Duodenal mucosa (tissue), 2 donors: Measurements from ENCODE around the gene PRRX2.

Experiments used
- H3K27ac ChIP-seq: one replicate; pipeline ENCODE4 v1.7.0; 2013; ENCODE audit warnings: low read depth, low read length
- H3K27me3 ChIP-seq, 2 donors: one replicate each; pipeline ENCODE4 v1.7.0; 2013; ENCODE audit warnings: low read length in 2 of 2, control low read depth in 1 of 2; ENCODE audit not compliant: insufficient read depth in 2 of 2, control insufficient read depth in 1 of 2
- H3K36me3 ChIP-seq, 2 donors: one replicate each; pipeline ENCODE4 v1.7.0; 2013; ENCODE audit warnings: low read length in 2 of 2, control low read depth in 1 of 2; ENCODE audit not compliant: insufficient read depth in 2 of 2, control insufficient read depth in 1 of 2
- H3K4me1 ChIP-seq, 2 donors: one replicate each; pipeline ENCODE4 v1.7.0; 2013; ENCODE audit warnings: low read length in 2 of 2, control low read depth in 1 of 2; ENCODE audit not compliant: insufficient read depth in 2 of 2, control insufficient read depth in 1 of 2
- H3K4me3 ChIP-seq, 2 donors: one replicate each; pipeline ENCODE4 v1.7.0; 2013; ENCODE audit warnings: low read length in 2 of 2, low read depth in 1 of 2
- H3K9ac ChIP-seq, 2 donors: one replicate each; pipeline ENCODE4 v1.7.0; 2013; ENCODE audit warnings: low read length in 2 of 2, low read depth in 1 of 2
- H3K9me3 ChIP-seq, 2 donors: one replicate each; pipeline ENCODE4 v1.7.0; 2013; ENCODE audit warnings: low read length in 2 of 2, control low read depth in 1 of 2; ENCODE audit not compliant: control insufficient read depth in 1 of 2

The PRRX2 gene

GRCh38 chr9:129676975-129677374 is 11.5 kb downstream of the PRRX2 start:
- no peaks in the 10 kb centered on the region for H3K4me1 ChIP-seq
- no peaks in the 10 kb centered on the region for H3K27me3 ChIP-seq
- H3K27ac ChIP-seq = no peak overlapping the region
- no peaks in the 10 kb centered on the region for H3K9me3 ChIP-seq
- no peak overlapping the region for H3K9ac ChIP-seq
- no peaks in the 10 kb centered on the region for H3K36me3 ChIP-seq
- H3K4me3 ChIP-seq = no peak overlapping the region

GRCh38 chr9:129677456-129677855 is 12.0 kb downstream of the PRRX2 start:
- Histone ChIP-seq H3K27ac (no peak overlapping the region), H3K9ac (no peak overlapping the region), H3K4me3 (no peak overlapping the region), H3K36me3 (no peaks in the 10 kb centered on the region), H3K27me3 (no peaks in the 10 kb centered on the region), H3K4me1 (no peaks in the 10 kb centered on the region), H3K9me3 (no peaks in the 10 kb centered on the region)

- no peak overlapping the region for H3K9ac ChIP-seq
Measured at GRCh38 chr9:129678844-129679243, 13.4 kb downstream of the PRRX2 start.

GRCh38 chr9:129679537-129679936 is 14.1 kb downstream of the PRRX2 start:
- H3K9ac ChIP-seq = no peak overlapping the region
- no peaks in the 10 kb centered on the region for H3K4me1 ChIP-seq
- no peaks in the 10 kb centered on the region for H3K27me3 ChIP-seq
- no peaks in the 10 kb centered on the region for H3K9me3 ChIP-seq
- no peaks in the 10 kb centered on the region for H3K36me3 ChIP-seq
- H3K27ac ChIP-seq = no peak overlapping the region
- no peak overlapping the region for H3K4me3 ChIP-seq

More at GRCh38 chr9:129678844-129679243, 13.4 kb downstream of the PRRX2 start:
- Histone ChIP-seq H3K4me1 (no peaks in the 10 kb centered on the region), H3K27me3 (no peaks in the 10 kb centered on the region), H3K9me3 (no peaks in the 10 kb centered on the region), H3K36me3 (no peaks in the 10 kb centered on the region), H3K4me3 (no peak overlapping the region), H3K27ac (no peak overlapping the region)

- no peak overlapping the region for H3K27ac ChIP-seq
- H3K27me3 ChIP-seq = no peaks in the 10 kb centered on the region
- no peak overlapping the region for H3K9ac ChIP-seq
- H3K4me1 ChIP-seq = no peaks in the 10 kb centered on the region
- no peak overlapping the region for H3K4me3 ChIP-seq
- no peaks in the 10 kb centered on the region for H3K9me3 ChIP-seq
- H3K36me3 ChIP-seq = no peaks in the 10 kb centered on the region
Measured at GRCh38 chr9:129681924-129682323, 16.5 kb downstream of the PRRX2 start.

- no peaks in the 10 kb centered on the region for H3K27me3 ChIP-seq
- H3K4me3 ChIP-seq = no peak overlapping the region
- H3K27ac ChIP-seq = no peak overlapping the region
- no peaks in the 10 kb centered on the region for H3K9me3 ChIP-seq
- no peaks in the 10 kb centered on the region for H3K36me3 ChIP-seq
- H3K9ac ChIP-seq = no peak overlapping the region
- no peaks in the 10 kb centered on the region for H3K4me1 ChIP-seq
Measured at GRCh38 chr9:129682381-129682780, 16.9 kb downstream of the PRRX2 start.

GRCh38 chr9:129685220-129685932 is 19.9 kb downstream of the PRRX2 start:
- Histone ChIP-seq H3K4me1 (no peaks in the 10 kb centered on the region), H3K27ac (no peak overlapping the region), H3K36me3 (no peaks in the 10 kb centered on the region), H3K9ac (no peak overlapping the region), H3K27me3 (no peaks in the 10 kb centered on the region), H3K4me3 (no peak overlapping the region), H3K9me3 (no peaks in the 10 kb centered on the region)

GRCh38 chr9:129685933-129686259 is 20.4 kb downstream of the PRRX2 start:
- Histone ChIP-seq H3K9me3 (no peaks in the 10 kb centered on the region), H3K9ac (no peak overlapping the region), H3K27ac (no peak overlapping the region), H3K36me3 (no peaks in the 10 kb centered on the region), H3K4me1 (no peaks in the 10 kb centered on the region), H3K27me3 (no peaks in the 10 kb centered on the region), H3K4me3 (no peak overlapping the region)

GRCh38 chr9:129686736-129687135 is 21.3 kb downstream of the PRRX2 start:
- Histone ChIP-seq H3K4me3 (no peak overlapping the region), H3K27me3 (no peaks in the 10 kb centered on the region), H3K4me1 (no peaks in the 10 kb centered on the region), H3K27ac (no peak overlapping the region), H3K9me3 (no peaks in the 10 kb centered on the region), H3K9ac (no peak overlapping the region), H3K36me3 (no peaks in the 10 kb centered on the region)

- Histone ChIP-seq H3K9ac (no peak overlapping the region), H3K36me3 (no peaks in the 10 kb centered on the region), H3K27ac (no peak overlapping the region), H3K9me3 (no peaks in the 10 kb centered on the region), H3K4me1 (no peaks in the 10 kb centered on the region), H3K4me3 (no peak overlapping the region), H3K27me3 (no peaks in the 10 kb centered on the region)
Measured at GRCh38 chr9:129687391-129687790, 21.9 kb downstream of the PRRX2 start.
